Esophagus squamous epithelium (tissue), 4 donors: ENCODE measurements around the gene SFXN5.

Experiments
- POLR2A ChIP-seq, 4 donors: fragments of 450-650 bp; IDR thresholded peaks; one replicate each; pipeline ENCODE4 v1.6.1; 2017; ENCODE audit warnings: antibody characterized with exemption in 4 of 4, mild to moderate bottlenecking in 4 of 4, moderate library complexity in 3 of 4
- TF ChIP-seq, protein P1 (sequence below), 6 experiments: fragments of 450-650 bp in 4 of 6; fragments of 200-600 bp in 2 of 6; sonication (generic) in 2 of 6; IDR thresholded peaks; one replicate each; pipeline ENCODE4 v1.5.1; 2016 to 2019; ENCODE audit warnings: antibody characterized with exemption in 6 of 6, mild to moderate bottlenecking in 4 of 6, moderate library complexity in 4 of 6

DNA sequence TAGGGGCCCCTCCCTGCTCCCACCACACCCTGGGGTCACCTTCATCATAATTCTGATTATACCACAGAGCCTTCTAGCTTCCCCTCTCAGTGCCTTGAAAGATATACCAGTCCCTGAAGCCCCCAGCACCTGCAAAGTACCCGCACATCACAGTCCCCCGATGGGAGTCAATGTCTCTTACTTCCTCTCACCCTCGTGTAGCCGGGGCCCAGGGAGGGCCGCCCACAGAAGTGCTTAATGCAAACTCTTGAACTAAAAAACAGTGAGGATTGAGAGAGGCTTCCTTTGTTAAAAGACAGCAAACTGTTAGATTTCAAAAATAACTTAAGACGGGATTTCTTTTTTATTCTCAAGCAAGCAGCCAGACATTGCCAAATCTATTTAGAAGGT lies 76.5 kb downstream of the SFXN5 start:
- TF ChIP-seq, protein P1, sequence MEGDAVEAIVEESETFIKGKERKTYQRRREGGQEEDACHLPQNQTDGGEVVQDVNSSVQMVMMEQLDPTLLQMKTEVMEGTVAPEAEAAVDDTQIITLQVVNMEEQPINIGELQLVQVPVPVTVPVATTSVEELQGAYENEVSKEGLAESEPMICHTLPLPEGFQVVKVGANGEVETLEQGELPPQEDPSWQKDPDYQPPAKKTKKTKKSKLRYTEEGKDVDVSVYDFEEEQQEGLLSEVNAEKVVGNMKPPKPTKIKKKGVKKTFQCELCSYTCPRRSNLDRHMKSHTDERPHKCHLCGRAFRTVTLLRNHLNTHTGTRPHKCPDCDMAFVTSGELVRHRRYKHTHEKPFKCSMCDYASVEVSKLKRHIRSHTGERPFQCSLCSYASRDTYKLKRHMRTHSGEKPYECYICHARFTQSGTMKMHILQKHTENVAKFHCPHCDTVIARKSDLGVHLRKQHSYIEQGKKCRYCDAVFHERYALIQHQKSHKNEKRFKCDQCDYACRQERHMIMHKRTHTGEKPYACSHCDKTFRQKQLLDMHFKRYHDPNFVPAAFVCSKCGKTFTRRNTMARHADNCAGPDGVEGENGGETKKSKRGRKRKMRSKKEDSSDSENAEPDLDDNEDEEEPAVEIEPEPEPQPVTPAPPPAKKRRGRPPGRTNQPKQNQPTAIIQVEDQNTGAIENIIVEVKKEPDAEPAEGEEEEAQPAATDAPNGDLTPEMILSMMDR (IDR thresholded peaks at IDR 0.05) = no peak
- no peak for TF ChIP-seq POLR2A (IDR thresholded peaks at IDR 0.05)
